Nephron (organoid): ENCODE data around the gene PLEKHM3.

Experiments
- H3K27ac Mint-ChIP-seq, 3 experiments: 2 replicates each; pipeline ENCODE4 v1.8.0; 2020; ENCODE audit warnings: mixed read lengths in 3 of 3, mild to moderate bottlenecking in 2 of 3, moderate library complexity in 1 of 3
- H3K27me3 Mint-ChIP-seq: 2 replicates; pipeline ENCODE4 v1.8.0; 2021; ENCODE audit warnings: low read depth, mild to moderate bottlenecking, moderate library complexity, mixed read lengths
- H3K36me3 Mint-ChIP-seq: 2 replicates; pipeline ENCODE4 v1.8.0; 2020; ENCODE audit warnings: low read depth, mixed read lengths
- H3K4me1 Mint-ChIP-seq: 2 replicates; pipeline ENCODE4 v1.8.0; 2020; ENCODE audit warnings: mixed read lengths
- H3K4me3 Mint-ChIP-seq, 3 experiments: 2 replicates each; pipeline ENCODE4 v1.8.0; 2020; ENCODE audit warnings: mild to moderate bottlenecking in 3 of 3, mixed read lengths in 3 of 3, moderate library complexity in 2 of 3
- H3K9me3 Mint-ChIP-seq: 2 replicates; pipeline ENCODE4 v1.8.0; 2020; ENCODE audit warnings: mixed read lengths
- TF ChIP-seq, protein P1 (sequence below), 3 experiments: fragments of 200-600 bp; sonication (generic); IDR thresholded peaks; one replicate each; pipeline ENCODE4 v1.5.0; 2021; ENCODE audit warnings: antibody characterized with exemption in 3 of 3; ENCODE audit not compliant: unreplicated experiment in 3 of 3

The PLEKHM3 gene

DNA sequence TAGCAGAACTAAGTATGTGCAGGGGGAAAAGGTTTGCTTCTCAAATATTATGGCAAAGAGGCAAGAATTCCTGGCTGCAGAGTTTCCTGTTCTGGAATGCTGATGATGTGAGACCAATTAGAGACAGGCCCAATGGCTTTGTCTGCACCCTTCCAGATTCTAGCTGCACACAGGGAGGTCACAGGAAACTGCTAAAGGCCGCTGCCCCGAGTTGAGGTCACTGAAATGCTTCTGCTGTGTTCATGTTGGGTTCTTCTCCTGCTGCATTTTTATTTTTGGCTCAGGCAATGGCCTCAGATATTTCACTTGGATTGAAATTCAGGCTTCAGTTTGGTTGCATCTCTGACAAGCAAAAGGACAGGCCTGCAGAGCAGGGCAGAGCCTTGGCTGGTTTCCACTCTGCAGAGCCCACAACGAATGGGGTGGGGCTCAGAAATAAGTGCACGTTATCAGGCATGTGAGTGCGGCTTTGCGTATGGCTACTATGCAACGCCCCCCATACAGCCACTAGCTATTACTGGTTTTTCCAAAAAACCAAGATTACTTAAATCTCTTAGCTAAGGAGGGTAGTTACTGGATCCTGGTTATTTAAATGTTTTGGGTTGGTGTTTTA lies 188.7 kb downstream of the PLEKHM3 start:
- TF ChIP-seq, protein P1, sequence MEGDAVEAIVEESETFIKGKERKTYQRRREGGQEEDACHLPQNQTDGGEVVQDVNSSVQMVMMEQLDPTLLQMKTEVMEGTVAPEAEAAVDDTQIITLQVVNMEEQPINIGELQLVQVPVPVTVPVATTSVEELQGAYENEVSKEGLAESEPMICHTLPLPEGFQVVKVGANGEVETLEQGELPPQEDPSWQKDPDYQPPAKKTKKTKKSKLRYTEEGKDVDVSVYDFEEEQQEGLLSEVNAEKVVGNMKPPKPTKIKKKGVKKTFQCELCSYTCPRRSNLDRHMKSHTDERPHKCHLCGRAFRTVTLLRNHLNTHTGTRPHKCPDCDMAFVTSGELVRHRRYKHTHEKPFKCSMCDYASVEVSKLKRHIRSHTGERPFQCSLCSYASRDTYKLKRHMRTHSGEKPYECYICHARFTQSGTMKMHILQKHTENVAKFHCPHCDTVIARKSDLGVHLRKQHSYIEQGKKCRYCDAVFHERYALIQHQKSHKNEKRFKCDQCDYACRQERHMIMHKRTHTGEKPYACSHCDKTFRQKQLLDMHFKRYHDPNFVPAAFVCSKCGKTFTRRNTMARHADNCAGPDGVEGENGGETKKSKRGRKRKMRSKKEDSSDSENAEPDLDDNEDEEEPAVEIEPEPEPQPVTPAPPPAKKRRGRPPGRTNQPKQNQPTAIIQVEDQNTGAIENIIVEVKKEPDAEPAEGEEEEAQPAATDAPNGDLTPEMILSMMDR (IDR thresholded peaks at IDR 0.05; ENCODE audit: unreplicated experiment in 3 of 3) = no peak
- H3K27ac Mint-ChIP-seq = peak overlapping the region; percentile 42 to 65 (median 60)
- H3K9me3 Mint-ChIP-seq = no peaks in the 10 kb centered on the region
- no peaks in the 10 kb centered on the region for H3K36me3 Mint-ChIP-seq
- peaks cover 11% of the 10 kb centered on the region for H3K4me1 Mint-ChIP-seq
- no peak overlapping the region for H3K4me3 Mint-ChIP-seq
- H3K27me3 Mint-ChIP-seq = no peaks in the 10 kb centered on the region

DNA sequence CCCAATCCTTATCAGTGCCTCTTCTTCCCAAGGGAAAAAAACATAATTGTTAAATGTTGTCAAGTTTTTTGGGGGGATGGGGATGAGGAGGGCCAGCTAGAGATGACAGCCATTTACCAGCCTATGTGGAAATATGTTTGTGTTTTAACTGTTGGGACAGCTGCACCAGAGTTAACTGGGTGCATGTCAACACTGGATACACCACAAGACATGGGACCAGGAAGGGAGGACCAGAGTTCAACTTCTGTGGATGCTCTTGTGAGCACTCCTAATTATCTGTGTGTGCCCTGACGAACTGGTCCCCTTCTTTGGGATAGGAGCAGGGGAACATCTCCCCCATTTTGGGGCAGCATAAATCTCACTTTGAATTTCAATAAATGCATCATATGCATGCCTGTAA lies 189.5 kb downstream of the PLEKHM3 start:
- Mint-ChIP-seq H3K27ac (no peak overlapping the region), H3K4me3 (no peak overlapping the region), H3K36me3 (no peaks in the 10 kb centered on the region), H3K27me3 (no peaks in the 10 kb centered on the region), H3K4me1 (peaks cover 11% of the 10 kb centered on the region), H3K9me3 (no peaks in the 10 kb centered on the region)
- TF ChIP-seq, protein P1 (IDR thresholded peaks at IDR 0.05; ENCODE audit: unreplicated experiment in 3 of 3) = no peak

DNA sequence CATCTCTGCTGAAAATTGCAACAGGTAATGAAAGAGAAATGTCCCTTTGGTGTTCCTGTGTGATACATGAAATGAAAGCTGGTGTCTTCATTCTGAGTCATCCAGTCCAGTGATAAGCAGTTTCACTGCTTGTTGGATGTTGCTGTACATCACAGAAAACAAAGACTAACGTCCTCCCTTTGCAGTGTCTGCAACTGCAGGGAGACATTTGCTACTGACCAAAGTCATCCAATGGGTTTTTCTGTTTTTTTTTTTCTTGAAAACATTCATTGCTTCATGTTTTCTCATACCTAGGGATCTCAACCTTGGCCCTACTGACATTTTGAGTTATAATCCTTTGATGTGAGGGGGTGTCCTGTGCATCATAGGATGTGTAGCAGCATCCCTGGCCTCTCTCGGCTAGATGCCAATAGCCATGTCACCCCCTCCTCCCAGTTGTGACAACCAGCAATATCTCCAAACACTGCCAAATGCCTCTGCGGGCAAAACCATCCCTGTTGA lies 192.0 kb downstream of the PLEKHM3 start:
- peaks cover 18% of the 10 kb centered on the region for H3K4me1 Mint-ChIP-seq
- H3K4me3 Mint-ChIP-seq = no peak overlapping the region
- no peaks in the 10 kb centered on the region for H3K9me3 Mint-ChIP-seq
- H3K36me3 Mint-ChIP-seq = peaks cover 7% of the 10 kb centered on the region
- H3K27ac Mint-ChIP-seq = no peak overlapping the region
- no peaks in the 10 kb centered on the region for H3K27me3 Mint-ChIP-seq
- TF ChIP-seq, protein P1 (IDR thresholded peaks at IDR 0.05; ENCODE audit: unreplicated experiment in 3 of 3) = no peak

DNA sequence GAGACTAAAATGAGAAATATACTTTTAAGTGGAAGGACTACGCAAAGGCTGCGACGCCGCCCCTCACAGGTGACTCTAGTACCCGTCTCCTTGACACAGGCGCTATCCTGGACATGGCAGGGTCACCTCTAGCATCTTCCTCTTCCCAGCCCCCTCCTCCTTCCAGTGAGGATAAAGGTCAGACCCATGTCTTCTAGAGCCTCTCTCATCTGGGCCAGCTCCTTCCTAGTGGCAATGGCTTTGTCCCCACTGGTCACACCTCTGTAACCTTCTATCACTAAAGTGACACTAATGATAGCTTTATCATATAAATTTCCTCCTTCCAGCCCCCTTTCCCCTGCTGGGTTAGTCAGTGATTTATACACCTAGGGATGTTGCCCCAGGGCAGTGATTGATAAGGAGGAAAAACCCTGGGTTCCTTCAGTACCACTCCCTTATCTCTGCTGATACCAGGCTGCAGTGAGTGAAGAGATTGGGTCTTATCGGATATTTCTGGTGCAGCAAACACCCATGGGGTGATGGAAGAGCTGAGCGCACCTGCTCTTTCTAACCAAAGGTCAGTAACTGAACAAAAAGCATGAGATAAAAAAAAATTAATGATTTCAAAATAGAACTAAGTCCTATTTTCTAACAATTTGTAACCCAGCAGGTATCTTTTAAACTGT lies 193.6 kb downstream of the PLEKHM3 start:
- Mint-ChIP-seq H3K9me3 (no peaks in the 10 kb centered on the region), H3K36me3 (peaks cover 13% of the 10 kb centered on the region), H3K27ac (no peak overlapping the region), H3K4me1 (peaks cover 17% of the 10 kb centered on the region), H3K4me3 (no peak overlapping the region), H3K27me3 (no peaks in the 10 kb centered on the region)
- TF ChIP-seq, protein P1 (IDR thresholded peaks at IDR 0.05; ENCODE audit: unreplicated experiment in 3 of 3) = no peak

DNA sequence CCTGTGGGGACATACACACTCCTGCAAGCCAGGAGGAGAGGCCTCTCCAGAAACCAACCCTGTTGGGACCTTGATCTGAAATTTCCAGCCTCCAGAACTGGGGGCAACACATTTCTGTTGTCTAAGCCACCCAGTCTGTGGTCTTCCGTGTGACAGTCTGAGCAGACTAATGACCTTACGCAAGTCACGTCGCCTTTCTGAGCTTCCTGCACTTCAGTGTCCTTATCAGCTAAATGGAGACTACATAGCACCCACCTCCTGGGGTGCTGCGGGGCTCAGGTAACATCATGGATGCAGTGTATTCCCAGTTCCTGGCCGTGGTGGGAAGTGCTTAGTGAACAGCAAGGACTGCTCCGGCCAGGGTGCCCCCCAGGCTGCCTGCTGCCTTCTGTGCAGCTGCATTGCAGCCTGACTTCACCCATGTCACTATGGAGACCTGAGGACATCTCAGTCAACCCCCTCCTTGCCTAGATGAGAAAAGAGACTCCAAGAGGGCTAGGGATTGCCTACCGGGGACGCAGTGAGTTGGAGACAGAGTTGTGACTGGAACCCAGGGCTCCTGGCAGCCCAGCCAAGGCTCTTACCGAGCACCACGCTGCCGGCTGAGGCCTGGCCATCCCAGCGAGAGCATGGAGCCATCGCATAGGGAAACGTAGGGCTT lies 194.4 kb downstream of the PLEKHM3 start:
- peaks cover 19% of the 10 kb centered on the region for H3K36me3 Mint-ChIP-seq
- TF ChIP-seq, protein P1 (IDR thresholded peaks at IDR 0.05; ENCODE audit: unreplicated experiment in 3 of 3) = no peak
- no peak overlapping the region for H3K27ac Mint-ChIP-seq
- H3K9me3 Mint-ChIP-seq = no peaks in the 10 kb centered on the region
- H3K4me1 Mint-ChIP-seq = peaks cover 17% of the 10 kb centered on the region
- no peak overlapping the region for H3K4me3 Mint-ChIP-seq
- H3K27me3 Mint-ChIP-seq = no peaks in the 10 kb centered on the region
